ENCODE results near the gene ACYP2.
A peak's percentile ranks its signal among the peaks of the same experiment; 100 is the strongest.

Gene ACYP2

GRCh38 chr2:54194761-54195750 lies 79.6 kb downstream of the ACYP2 start:
- Mint-ChIP-seq H3K36me3 (ENCODE audit: low read depth) (no peaks in the 10 kb centered on the region), H3K4me1 (no peaks in the 10 kb centered on the region), H3K4me3 (no peak overlapping the region), H3K27me3 (ENCODE audit: low read depth) (no peaks in the 10 kb centered on the region), H3K9me3 (no peaks in the 10 kb centered on the region), H3K27ac (no peak overlapping the region)
- TF ChIP-seq CTCF (IDR thresholded peaks at IDR 0.05; ENCODE audit: unreplicated experiment in 3 of 3), result no peak

- no peaks in the 10 kb centered on the region for H3K27me3 Mint-ChIP-seq (ENCODE audit: low read depth)
- no peak for TF ChIP-seq CTCF (IDR thresholded peaks at IDR 0.05; ENCODE audit: unreplicated experiment in 3 of 3)
Measured at GRCh38 chr2:54196646-54197045, 81.2 kb downstream of the ACYP2 start.

GRCh38 chr2:54204476-54204875 lies 89.1 kb downstream of the ACYP2 start:
- H3K4me1 Mint-ChIP-seq, result peaks cover 25% of the 10 kb centered on the region
- H3K27ac Mint-ChIP-seq, result no peak overlapping the region
- H3K36me3 Mint-ChIP-seq (ENCODE audit: low read depth), result no peaks in the 10 kb centered on the region
- no peak for TF ChIP-seq CTCF (IDR thresholded peaks at IDR 0.05; ENCODE audit: unreplicated experiment in 3 of 3)
- no peak overlapping the region for H3K4me3 Mint-ChIP-seq
- no peaks in the 10 kb centered on the region for H3K9me3 Mint-ChIP-seq
- no peaks in the 10 kb centered on the region for H3K27me3 Mint-ChIP-seq (ENCODE audit: low read depth)

More at GRCh38 chr2:54196646-54197045, 81.2 kb downstream of the ACYP2 start:
- H3K36me3 Mint-ChIP-seq (ENCODE audit: low read depth), result no peaks in the 10 kb centered on the region
- H3K27ac Mint-ChIP-seq, result no peak overlapping the region
- H3K4me3 Mint-ChIP-seq, result no peak overlapping the region
- no peaks in the 10 kb centered on the region for H3K9me3 Mint-ChIP-seq
- H3K4me1 Mint-ChIP-seq, result no peaks in the 10 kb centered on the region

- Mint-ChIP-seq H3K27ac (peak overlapping the region; percentile 78 to 93 (median 90)), H3K4me1 (peaks cover 25% of the 10 kb centered on the region), H3K4me3 (no peak overlapping the region), H3K27me3 (ENCODE audit: low read depth) (no peaks in the 10 kb centered on the region), H3K36me3 (ENCODE audit: low read depth) (no peaks in the 10 kb centered on the region), H3K9me3 (no peaks in the 10 kb centered on the region)
- peak; percentile 48 to 57 (median 49) for TF ChIP-seq CTCF (IDR thresholded peaks at IDR 0.05; ENCODE audit: unreplicated experiment in 3 of 3)
Measured at GRCh38 chr2:54206596-54206995, 91.2 kb downstream of the ACYP2 start.

- H3K27me3 Mint-ChIP-seq (ENCODE audit: low read depth), result no peaks in the 10 kb centered on the region
- H3K36me3 Mint-ChIP-seq (ENCODE audit: low read depth), result no peaks in the 10 kb centered on the region
- peak overlapping the region; percentile 78 to 93 (median 90) for H3K27ac Mint-ChIP-seq
- no peak overlapping the region for H3K4me3 Mint-ChIP-seq
- no peaks in the 10 kb centered on the region for H3K9me3 Mint-ChIP-seq
- TF ChIP-seq CTCF (IDR thresholded peaks at IDR 0.05; ENCODE audit: unreplicated experiment in 3 of 3), result no peak
- H3K4me1 Mint-ChIP-seq, result peaks cover 25% of the 10 kb centered on the region
Measured at GRCh38 chr2:54207666-54208195, 92.3 kb downstream of the ACYP2 start.

All from nephron (organoid).